ENCODE results near the gene TTC39B. TPM values are rescaled to one million over a fixed set of nuclear protein-coding genes. Genes with fewer than 3 reads are reported as not detected.

TTC39B gene
- total RNA-seq = 6.6 and 7.8 TPM in 2 replicates
- long read RNA-seq, full-length matches to known transcripts = 9 of 16 reads
- long read RNA-seq, partial matches to known transcripts = 2 of 16 reads
- long read RNA-seq, other reads (novel, unspliced or antisense) = 5 of 16 reads

GRCh38 chr9:15306757-15307522 lies at the start of gene TTC39B:
Gene TTC39B (minus strand): TSS chr9:15307216. CDS start chr9:15307125, 91 bp downstream.
- peaks cover 5% of the 10 kb centered on the region for H3K27me3 Mint-ChIP-seq
- peak within 1 kb of the TSS; percentile 98 for H3K27ac Mint-ChIP-seq
- peak; percentile 91 for DNase-seq (ENCODE audit: low spot score, unreplicated experiment)

DNA sequence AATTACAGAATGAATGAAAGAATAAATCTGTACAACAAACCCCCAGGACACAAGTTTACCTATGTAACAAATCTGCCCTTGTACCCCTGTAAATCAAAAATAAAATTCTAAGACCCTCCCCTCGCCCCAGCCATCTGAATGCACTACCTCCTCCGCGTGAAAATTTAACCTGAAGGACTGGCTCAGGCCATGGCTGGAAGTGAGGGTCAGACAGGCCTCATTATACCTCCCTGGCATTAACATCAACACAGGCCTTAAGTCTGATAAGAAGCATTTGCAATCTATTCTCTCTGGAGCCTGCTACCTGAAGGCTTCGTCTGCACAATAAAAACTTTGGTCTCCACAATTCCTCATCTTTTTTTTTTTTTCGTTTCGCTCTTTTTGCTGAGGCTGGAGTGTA lies 48.7 kb upstream of the TTC39B start:
- no peak overlapping the region for H3K27ac Mint-ChIP-seq

More at GRCh38 chr9:15306757-15307522, at the start of gene TTC39B:
- no peaks in the 10 kb centered on the region for H3K36me3 Mint-ChIP-seq (ENCODE audit: insufficient read depth)
- H3K4me3 Mint-ChIP-seq (ENCODE audit: low read depth) = peak within 1 kb of the TSS; percentile 96
- peaks cover 16% of the 10 kb centered on the region for H3K4me1 Mint-ChIP-seq (ENCODE audit: low read depth)
- H3K9me3 Mint-ChIP-seq (ENCODE audit: low read depth) = no peaks in the 10 kb centered on the region
- TF ChIP-seq, protein P1, sequence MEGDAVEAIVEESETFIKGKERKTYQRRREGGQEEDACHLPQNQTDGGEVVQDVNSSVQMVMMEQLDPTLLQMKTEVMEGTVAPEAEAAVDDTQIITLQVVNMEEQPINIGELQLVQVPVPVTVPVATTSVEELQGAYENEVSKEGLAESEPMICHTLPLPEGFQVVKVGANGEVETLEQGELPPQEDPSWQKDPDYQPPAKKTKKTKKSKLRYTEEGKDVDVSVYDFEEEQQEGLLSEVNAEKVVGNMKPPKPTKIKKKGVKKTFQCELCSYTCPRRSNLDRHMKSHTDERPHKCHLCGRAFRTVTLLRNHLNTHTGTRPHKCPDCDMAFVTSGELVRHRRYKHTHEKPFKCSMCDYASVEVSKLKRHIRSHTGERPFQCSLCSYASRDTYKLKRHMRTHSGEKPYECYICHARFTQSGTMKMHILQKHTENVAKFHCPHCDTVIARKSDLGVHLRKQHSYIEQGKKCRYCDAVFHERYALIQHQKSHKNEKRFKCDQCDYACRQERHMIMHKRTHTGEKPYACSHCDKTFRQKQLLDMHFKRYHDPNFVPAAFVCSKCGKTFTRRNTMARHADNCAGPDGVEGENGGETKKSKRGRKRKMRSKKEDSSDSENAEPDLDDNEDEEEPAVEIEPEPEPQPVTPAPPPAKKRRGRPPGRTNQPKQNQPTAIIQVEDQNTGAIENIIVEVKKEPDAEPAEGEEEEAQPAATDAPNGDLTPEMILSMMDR (IDR thresholded peaks at IDR 0.05; ENCODE audit: unreplicated experiment) = peak; percentile 22

GRCh38 chr9:15354713-15355112 lies 47.7 kb upstream of the TTC39B start:
- no peak overlapping the region for H3K27ac Mint-ChIP-seq
- H3K36me3 Mint-ChIP-seq (ENCODE audit: insufficient read depth) = peaks cover 1% of the 10 kb centered on the region
- TF ChIP-seq, protein P1 (IDR thresholded peaks at IDR 0.05; ENCODE audit: unreplicated experiment) = no peak
- H3K4me3 Mint-ChIP-seq (ENCODE audit: low read depth) = no peak overlapping the region
- H3K27me3 Mint-ChIP-seq = no peaks in the 10 kb centered on the region
- H3K9me3 Mint-ChIP-seq (ENCODE audit: low read depth) = peaks cover 11% of the 10 kb centered on the region
- DNase-seq (ENCODE audit: low spot score, unreplicated experiment) = no peak
- H3K4me1 Mint-ChIP-seq (ENCODE audit: low read depth) = peaks cover 25% of the 10 kb centered on the region

More for the DNA sequence above, 48.7 kb upstream of the TTC39B start:
- H3K36me3 Mint-ChIP-seq (ENCODE audit: insufficient read depth) = peaks cover 1% of the 10 kb centered on the region
- H3K27me3 Mint-ChIP-seq = no peaks in the 10 kb centered on the region
- H3K9me3 Mint-ChIP-seq (ENCODE audit: low read depth) = peaks cover 11% of the 10 kb centered on the region
- DNase-seq (ENCODE audit: low spot score, unreplicated experiment) = no peak
- no peak overlapping the region for H3K4me3 Mint-ChIP-seq (ENCODE audit: low read depth)
- peaks cover 25% of the 10 kb centered on the region for H3K4me1 Mint-ChIP-seq (ENCODE audit: low read depth)
- TF ChIP-seq, protein P1 (IDR thresholded peaks at IDR 0.05; ENCODE audit: unreplicated experiment) = no peak

GRCh38 chr9:15353892-15354291 lies 46.9 kb upstream of the TTC39B start:
- Mint-ChIP-seq H3K27me3 (no peaks in the 10 kb centered on the region), H3K4me1 (ENCODE audit: low read depth) (peaks cover 25% of the 10 kb centered on the region), H3K9me3 (ENCODE audit: low read depth) (peaks cover 11% of the 10 kb centered on the region)

DNA sequence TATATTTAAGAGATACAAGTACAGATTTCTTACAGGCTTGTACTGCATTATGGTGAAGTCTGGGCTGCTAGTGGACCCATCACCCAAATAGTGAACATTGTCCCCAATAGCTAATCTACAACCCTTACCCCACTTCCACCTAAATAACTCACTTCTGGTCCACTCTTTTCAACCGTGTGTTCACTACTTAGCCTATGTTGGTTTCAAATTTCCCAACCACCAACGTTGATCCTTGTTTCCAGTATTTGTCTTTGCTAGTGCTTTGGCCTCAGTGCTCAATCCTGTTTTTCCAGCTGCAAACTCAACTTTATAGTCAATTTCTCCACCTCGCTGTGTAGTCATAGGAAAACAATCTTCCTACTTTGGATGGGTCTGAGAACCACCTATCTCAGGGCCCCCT lies 45.3 kb upstream of the TTC39B start:
- DNase-seq (ENCODE audit: low spot score, unreplicated experiment) = no peak
- Mint-ChIP-seq H3K9me3 (ENCODE audit: low read depth) (peaks cover 11% of the 10 kb centered on the region), H3K36me3 (ENCODE audit: insufficient read depth) (peaks cover 1% of the 10 kb centered on the region), H3K4me3 (ENCODE audit: low read depth) (no peak overlapping the region), H3K27ac (no peak overlapping the region), H3K27me3 (no peaks in the 10 kb centered on the region), H3K4me1 (ENCODE audit: low read depth) (peaks cover 28% of the 10 kb centered on the region)
- TF ChIP-seq, protein P1 (IDR thresholded peaks at IDR 0.05; ENCODE audit: unreplicated experiment) = no peak

More at GRCh38 chr9:15353892-15354291, 46.9 kb upstream of the TTC39B start:
- DNase-seq (ENCODE audit: low spot score, unreplicated experiment) = no peak
- Mint-ChIP-seq H3K36me3 (ENCODE audit: insufficient read depth) (peaks cover 1% of the 10 kb centered on the region), H3K4me3 (ENCODE audit: low read depth) (no peak overlapping the region), H3K27ac (no peak overlapping the region)
- TF ChIP-seq, protein P1 (IDR thresholded peaks at IDR 0.05; ENCODE audit: unreplicated experiment) = no peak

All from progenitor cell of endocrine pancreas (in vitro differentiated cells).